ENCODE measurements around the gene AKAP13.

DNA sequence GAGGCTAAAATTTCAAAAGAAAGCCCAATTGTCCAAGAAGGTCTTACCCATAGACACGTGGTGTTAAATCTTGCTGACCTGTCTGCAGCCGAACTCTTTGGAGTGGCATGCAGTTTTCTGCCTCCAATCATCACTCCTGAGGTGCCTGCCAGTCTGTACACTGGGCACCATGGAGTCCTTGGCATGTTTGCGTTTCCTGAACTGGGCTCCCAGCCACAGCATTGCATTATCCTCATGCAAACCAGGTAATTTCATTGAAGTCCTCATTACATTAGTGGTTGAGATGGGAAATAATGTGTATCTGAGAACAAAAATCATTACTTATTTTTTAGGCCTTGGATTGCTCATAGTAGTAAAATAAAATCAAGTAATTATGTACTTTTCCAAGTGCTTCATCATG is 152.3 kb downstream of the AKAP13 start:
- TF ChIP-seq, protein P1, sequence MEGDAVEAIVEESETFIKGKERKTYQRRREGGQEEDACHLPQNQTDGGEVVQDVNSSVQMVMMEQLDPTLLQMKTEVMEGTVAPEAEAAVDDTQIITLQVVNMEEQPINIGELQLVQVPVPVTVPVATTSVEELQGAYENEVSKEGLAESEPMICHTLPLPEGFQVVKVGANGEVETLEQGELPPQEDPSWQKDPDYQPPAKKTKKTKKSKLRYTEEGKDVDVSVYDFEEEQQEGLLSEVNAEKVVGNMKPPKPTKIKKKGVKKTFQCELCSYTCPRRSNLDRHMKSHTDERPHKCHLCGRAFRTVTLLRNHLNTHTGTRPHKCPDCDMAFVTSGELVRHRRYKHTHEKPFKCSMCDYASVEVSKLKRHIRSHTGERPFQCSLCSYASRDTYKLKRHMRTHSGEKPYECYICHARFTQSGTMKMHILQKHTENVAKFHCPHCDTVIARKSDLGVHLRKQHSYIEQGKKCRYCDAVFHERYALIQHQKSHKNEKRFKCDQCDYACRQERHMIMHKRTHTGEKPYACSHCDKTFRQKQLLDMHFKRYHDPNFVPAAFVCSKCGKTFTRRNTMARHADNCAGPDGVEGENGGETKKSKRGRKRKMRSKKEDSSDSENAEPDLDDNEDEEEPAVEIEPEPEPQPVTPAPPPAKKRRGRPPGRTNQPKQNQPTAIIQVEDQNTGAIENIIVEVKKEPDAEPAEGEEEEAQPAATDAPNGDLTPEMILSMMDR (tag by site-specific recombination; IDR thresholded peaks at IDR 0.05) = no peak
- TF ChIP-seq ZNF426 (tag by site-specific recombination; IDR thresholded peaks at IDR 0.05) (no peak), HOXC10 (CRISPR knock-in tag; IDR thresholded peaks at IDR 0.05) (no peak), ZNF146 (tag by site-specific recombination; IDR thresholded peaks at IDR 0.05) (no peak), ZNF623 (tag by site-specific recombination; IDR thresholded peaks at IDR 0.05) (no peak), ZBTB1 (tag by site-specific recombination; IDR thresholded peaks at IDR 0.05) (no peak), ZNF335 (tag by site-specific recombination; conservative IDR thresholded peaks at IDR 0.05) (no peak), ZNF510 (tag by site-specific recombination; IDR thresholded peaks at IDR 0.05; ENCODE audit: insufficient replicate concordance) (no peak)
- TF ChIP-seq, protein P2, sequence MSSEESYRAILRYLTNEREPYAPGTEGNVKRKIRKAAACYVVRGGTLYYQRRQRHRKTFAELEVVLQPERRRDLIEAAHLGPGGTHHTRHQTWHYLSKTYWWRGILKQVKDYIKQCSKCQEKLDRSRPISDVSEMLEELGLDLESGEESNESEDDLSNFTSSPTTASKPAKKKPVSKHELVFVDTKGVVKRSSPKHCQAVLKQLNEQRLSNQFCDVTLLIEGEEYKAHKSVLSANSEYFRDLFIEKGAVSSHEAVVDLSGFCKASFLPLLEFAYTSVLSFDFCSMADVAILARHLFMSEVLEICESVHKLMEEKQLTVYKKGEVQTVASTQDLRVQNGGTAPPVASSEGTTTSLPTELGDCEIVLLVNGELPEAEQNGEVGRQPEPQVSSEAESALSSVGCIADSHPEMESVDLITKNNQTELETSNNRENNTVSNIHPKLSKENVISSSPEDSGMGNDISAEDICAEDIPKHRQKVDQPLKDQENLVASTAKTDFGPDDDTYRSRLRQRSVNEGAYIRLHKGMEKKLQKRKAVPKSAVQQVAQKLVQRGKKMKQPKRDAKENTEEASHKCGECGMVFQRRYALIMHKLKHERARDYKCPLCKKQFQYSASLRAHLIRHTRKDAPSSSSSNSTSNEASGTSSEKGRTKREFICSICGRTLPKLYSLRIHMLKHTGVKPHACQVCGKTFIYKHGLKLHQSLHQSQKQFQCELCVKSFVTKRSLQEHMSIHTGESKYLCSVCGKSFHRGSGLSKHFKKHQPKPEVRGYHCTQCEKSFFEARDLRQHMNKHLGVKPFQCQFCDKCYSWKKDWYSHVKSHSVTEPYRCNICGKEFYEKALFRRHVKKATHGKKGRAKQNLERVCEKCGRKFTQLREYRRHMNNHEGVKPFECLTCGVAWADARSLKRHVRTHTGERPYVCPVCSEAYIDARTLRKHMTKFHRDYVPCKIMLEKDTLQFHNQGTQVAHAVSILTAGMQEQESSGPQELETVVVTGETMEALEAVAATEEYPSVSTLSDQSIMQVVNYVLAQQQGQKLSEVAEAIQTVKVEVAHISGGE (tag by site-specific recombination; conservative IDR thresholded peaks at IDR 0.05; ENCODE audit: low read depth) = no peak
- TF ChIP-seq, protein P3, sequence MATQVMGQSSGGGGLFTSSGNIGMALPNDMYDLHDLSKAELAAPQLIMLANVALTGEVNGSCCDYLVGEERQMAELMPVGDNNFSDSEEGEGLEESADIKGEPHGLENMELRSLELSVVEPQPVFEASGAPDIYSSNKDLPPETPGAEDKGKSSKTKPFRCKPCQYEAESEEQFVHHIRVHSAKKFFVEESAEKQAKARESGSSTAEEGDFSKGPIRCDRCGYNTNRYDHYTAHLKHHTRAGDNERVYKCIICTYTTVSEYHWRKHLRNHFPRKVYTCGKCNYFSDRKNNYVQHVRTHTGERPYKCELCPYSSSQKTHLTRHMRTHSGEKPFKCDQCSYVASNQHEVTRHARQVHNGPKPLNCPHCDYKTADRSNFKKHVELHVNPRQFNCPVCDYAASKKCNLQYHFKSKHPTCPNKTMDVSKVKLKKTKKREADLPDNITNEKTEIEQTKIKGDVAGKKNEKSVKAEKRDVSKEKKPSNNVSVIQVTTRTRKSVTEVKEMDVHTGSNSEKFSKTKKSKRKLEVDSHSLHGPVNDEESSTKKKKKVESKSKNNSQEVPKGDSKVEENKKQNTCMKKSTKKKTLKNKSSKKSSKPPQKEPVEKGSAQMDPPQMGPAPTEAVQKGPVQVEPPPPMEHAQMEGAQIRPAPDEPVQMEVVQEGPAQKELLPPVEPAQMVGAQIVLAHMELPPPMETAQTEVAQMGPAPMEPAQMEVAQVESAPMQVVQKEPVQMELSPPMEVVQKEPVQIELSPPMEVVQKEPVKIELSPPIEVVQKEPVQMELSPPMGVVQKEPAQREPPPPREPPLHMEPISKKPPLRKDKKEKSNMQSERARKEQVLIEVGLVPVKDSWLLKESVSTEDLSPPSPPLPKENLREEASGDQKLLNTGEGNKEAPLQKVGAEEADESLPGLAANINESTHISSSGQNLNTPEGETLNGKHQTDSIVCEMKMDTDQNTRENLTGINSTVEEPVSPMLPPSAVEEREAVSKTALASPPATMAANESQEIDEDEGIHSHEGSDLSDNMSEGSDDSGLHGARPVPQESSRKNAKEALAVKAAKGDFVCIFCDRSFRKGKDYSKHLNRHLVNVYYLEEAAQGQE (tag by site-specific recombination; IDR thresholded peaks at IDR 0.05) = no peak
- TF ChIP-seq, protein P4, sequence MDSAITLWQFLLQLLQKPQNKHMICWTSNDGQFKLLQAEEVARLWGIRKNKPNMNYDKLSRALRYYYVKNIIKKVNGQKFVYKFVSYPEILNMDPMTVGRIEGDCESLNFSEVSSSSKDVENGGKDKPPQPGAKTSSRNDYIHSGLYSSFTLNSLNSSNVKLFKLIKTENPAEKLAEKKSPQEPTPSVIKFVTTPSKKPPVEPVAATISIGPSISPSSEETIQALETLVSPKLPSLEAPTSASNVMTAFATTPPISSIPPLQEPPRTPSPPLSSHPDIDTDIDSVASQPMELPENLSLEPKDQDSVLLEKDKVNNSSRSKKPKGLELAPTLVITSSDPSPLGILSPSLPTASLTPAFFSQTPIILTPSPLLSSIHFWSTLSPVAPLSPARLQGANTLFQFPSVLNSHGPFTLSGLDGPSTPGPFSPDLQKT (IDR thresholded peaks at IDR 0.05; ENCODE audit: borderline replicate concordance, low read depth, low read length) = no peak
- TF ChIP-seq, protein P5, sequence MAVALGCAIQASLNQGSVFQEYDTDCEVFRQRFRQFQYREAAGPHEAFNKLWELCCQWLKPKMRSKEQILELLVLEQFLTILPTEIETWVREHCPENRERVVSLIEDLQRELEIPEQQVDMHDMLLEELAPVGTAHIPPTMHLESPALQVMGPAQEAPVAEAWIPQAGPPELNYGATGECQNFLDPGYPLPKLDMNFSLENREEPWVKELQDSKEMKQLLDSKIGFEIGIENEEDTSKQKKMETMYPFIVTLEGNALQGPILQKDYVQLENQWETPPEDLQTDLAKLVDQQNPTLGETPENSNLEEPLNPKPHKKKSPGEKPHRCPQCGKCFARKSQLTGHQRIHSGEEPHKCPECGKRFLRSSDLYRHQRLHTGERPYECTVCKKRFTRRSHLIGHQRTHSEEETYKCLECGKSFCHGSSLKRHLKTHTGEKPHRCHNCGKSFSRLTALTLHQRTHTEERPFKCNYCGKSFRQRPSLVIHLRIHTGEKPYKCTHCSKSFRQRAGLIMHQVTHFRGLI (tag by site-specific recombination; IDR thresholded peaks at IDR 0.05) = no peak

Data from HEK293 (cell line).